ENCODE results near the gene C1orf50.

The C1orf50 gene

GRCh38 chr1:42752284-42752683, 14.8 kb upstream of the C1orf50 start (continued):
- TF ChIP-seq, protein P1, sequence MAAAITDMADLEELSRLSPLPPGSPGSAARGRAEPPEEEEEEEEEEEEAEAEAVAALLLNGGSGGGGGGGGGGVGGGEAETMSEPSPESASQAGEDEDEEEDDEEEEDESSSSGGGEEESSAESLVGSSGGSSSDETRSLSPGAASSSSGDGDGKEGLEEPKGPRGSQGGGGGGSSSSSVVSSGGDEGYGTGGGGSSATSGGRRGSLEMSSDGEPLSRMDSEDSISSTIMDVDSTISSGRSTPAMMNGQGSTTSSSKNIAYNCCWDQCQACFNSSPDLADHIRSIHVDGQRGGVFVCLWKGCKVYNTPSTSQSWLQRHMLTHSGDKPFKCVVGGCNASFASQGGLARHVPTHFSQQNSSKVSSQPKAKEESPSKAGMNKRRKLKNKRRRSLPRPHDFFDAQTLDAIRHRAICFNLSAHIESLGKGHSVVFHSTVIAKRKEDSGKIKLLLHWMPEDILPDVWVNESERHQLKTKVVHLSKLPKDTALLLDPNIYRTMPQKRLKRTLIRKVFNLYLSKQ (tag by site-specific recombination; IDR thresholded peaks at IDR 0.05; ENCODE audit: borderline replicate concordance), result no peak
- TF ChIP-seq GLI2 (tag by site-specific recombination; IDR thresholded peaks at IDR 0.05; ENCODE audit: borderline replicate concordance, low read depth), result no peak
- TF ChIP-seq ZFP69B (tag by site-specific recombination; IDR thresholded peaks at IDR 0.05), result no peak
- no peak for TF ChIP-seq ZNF76 (tag by site-specific recombination; IDR thresholded peaks at IDR 0.05; ENCODE audit: borderline replicate concordance, low read depth)

- no peak for TF ChIP-seq ZNF202 (tag by site-specific recombination; IDR thresholded peaks at IDR 0.05; ENCODE audit: borderline replicate concordance)
- TF ChIP-seq ZNF610 (tag by site-specific recombination; IDR thresholded peaks at IDR 0.05; ENCODE audit: borderline replicate concordance), result no peak
- TF ChIP-seq, protein P2, sequence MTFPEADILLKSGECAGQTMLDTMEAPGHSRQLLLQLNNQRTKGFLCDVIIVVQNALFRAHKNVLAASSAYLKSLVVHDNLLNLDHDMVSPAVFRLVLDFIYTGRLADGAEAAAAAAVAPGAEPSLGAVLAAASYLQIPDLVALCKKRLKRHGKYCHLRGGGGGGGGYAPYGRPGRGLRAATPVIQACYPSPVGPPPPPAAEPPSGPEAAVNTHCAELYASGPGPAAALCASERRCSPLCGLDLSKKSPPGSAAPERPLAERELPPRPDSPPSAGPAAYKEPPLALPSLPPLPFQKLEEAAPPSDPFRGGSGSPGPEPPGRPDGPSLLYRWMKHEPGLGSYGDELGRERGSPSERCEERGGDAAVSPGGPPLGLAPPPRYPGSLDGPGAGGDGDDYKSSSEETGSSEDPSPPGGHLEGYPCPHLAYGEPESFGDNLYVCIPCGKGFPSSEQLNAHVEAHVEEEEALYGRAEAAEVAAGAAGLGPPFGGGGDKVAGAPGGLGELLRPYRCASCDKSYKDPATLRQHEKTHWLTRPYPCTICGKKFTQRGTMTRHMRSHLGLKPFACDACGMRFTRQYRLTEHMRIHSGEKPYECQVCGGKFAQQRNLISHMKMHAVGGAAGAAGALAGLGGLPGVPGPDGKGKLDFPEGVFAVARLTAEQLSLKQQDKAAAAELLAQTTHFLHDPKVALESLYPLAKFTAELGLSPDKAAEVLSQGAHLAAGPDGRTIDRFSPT (tag by site-specific recombination; IDR thresholded peaks at IDR 0.05), result no peak
- TF ChIP-seq ZNF404 (tag by site-specific recombination; IDR thresholded peaks at IDR 0.05), result no peak
- TF ChIP-seq ZNF776 (tag by site-specific recombination; IDR thresholded peaks at IDR 0.05; ENCODE audit: borderline replicate concordance), result no peak
- no peak for TF ChIP-seq GLIS1 (tag by site-specific recombination; IDR thresholded peaks at IDR 0.05)
- no peak for TF ChIP-seq ZNF148 (tag by site-specific recombination; IDR thresholded peaks at IDR 0.05; ENCODE audit: borderline replicate concordance)
- Histone ChIP-seq H3K9me3 (ENCODE audit: control insufficient read depth, insufficient read depth, low read depth, low read length) (no peaks in the 10 kb centered on the region), H3K27ac (ENCODE audit: extremely low read depth, low read depth, low read length) (no peak overlapping the region), H3K36me3 (ENCODE audit: control insufficient read depth in 2 of 2, insufficient read depth in 1 of 2, low read length in 2 of 2) (peaks cover 7 to 89% of the 10 kb centered on the region in 2 experiments), H3K4me3 (ENCODE audit: low read depth, low read length) (no peak overlapping the region), H3K4me1 (ENCODE audit: control insufficient read depth, insufficient read depth, low read length) (no peaks in the 10 kb centered on the region)
- CTCF ChIA-PET, result no interaction called here
- POLR2A ChIA-PET, result interaction anchor here (0.5 to 1.7 kb wide), 2 partner anchors 14 to 1320 kb away, joined by 3 to 9 read pairs; partner anchors contain the start of genes C1orf50 and P3H1
These were observed 14.0 kb upstream of the C1orf50 start for GRCh38 chr1:42753070-42753469.

DNA sequence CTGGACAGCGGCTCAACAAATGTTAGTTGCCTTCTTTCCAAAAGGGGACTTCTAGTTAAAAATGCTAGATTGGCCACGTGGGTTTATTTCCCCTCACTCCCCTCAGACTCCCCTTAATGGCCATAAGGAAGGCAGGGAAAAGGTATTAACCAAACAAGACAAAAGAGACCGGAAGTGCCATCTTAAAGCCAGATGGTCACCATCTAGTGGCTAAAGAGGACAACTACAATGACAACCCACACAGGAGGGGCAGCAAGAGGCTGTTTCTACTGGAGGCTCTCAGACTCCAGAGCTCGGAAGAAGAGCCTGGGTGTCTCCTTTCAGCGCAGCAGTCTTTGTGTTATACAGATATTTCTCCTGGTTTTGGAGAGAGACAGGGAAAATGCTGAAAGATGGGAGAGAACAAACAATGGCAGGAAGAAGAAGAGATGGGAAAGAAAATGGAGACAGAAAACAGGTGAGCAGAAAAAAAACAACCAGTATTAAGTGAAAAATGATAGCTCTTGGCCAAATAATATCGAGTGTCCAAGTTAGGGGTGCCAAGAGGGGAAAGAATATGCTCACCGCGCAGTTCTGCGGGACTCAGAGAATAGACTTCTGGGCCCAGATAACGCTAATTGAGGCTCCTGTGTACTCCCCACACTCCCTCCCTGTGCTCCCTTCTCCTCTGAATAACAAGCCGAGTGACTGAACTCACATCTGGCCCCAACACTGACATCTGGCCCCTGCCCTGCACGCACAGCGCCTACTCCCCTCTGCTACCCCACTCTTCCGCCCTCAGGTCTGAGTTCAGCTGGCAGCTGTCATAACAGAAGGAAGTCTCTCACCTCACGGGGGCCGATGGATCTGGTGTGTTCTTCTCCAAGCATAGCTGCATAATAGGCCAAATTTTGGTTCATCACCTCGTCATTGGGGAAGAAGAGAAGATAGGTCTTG, 9.8 kb upstream of the C1orf50 start:
- Histone ChIP-seq H3K4me1 (ENCODE audit: control insufficient read depth, insufficient read depth, low read length) (no peaks in the 10 kb centered on the region), H3K36me3 (ENCODE audit: control insufficient read depth in 2 of 2, insufficient read depth in 1 of 2, low read length in 2 of 2) (peaks cover 23 to 96% of the 10 kb centered on the region in 2 experiments), H3K27ac (ENCODE audit: extremely low read depth, low read depth, low read length) (no peak overlapping the region), H3K9me3 (ENCODE audit: control insufficient read depth, insufficient read depth, low read depth, low read length) (no peaks in the 10 kb centered on the region), H3K4me3 (ENCODE audit: low read depth, low read length) (no peak overlapping the region)
- CTCF ChIA-PET, result interaction anchor here (0.6 to 1.9 kb wide), 18 partner anchors 10 to 895 kb away, joined by 3 to 14 read pairs (median 3); partner anchors contain the start of genes C1orf50, CCDC30 and P3H1
- POLR2A ChIA-PET, result interaction anchor here (2.4 kb wide), 1 partner anchor 9 kb away, joined by 10 read pairs; the partner anchor contains the start of genes C1orf50 and P3H1
- TF ChIP-seq, protein P3, sequence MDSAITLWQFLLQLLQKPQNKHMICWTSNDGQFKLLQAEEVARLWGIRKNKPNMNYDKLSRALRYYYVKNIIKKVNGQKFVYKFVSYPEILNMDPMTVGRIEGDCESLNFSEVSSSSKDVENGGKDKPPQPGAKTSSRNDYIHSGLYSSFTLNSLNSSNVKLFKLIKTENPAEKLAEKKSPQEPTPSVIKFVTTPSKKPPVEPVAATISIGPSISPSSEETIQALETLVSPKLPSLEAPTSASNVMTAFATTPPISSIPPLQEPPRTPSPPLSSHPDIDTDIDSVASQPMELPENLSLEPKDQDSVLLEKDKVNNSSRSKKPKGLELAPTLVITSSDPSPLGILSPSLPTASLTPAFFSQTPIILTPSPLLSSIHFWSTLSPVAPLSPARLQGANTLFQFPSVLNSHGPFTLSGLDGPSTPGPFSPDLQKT (IDR thresholded peaks at IDR 0.05; ENCODE audit: borderline replicate concordance, low read depth, low read length), result peak; percentile 67; the same call in 1 of the 2 replicates
- TF ChIP-seq ZBTB1 (tag by site-specific recombination; IDR thresholded peaks at IDR 0.05) (no peak), ZFP3 (tag by site-specific recombination; IDR thresholded peaks at IDR 0.05; ENCODE audit: low read depth) (no peak), ZNF449 (tag by site-specific recombination; IDR thresholded peaks at IDR 0.05) (no peak), BCL11A (tag by site-specific recombination; IDR thresholded peaks at IDR 0.05; ENCODE audit: low read depth) (no peak), ZNF639 (tag by site-specific recombination; IDR thresholded peaks at IDR 0.05) (no peak)
- TF ChIP-seq, protein P4, sequence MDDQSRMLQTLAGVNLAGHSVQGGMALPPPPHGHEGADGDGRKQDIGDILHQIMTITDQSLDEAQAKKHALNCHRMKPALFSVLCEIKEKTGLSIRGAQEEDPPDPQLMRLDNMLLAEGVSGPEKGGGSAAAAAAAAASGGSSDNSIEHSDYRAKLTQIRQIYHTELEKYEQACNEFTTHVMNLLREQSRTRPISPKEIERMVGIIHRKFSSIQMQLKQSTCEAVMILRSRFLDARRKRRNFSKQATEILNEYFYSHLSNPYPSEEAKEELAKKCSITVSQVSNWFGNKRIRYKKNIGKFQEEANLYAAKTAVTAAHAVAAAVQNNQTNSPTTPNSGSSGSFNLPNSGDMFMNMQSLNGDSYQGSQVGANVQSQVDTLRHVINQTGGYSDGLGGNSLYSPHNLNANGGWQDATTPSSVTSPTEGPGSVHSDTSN (CRISPR knock-in tag; IDR thresholded peaks at IDR 0.05), result no peak
